K562 (cell line): ENCODE measurements around the gene ITPR3. TPM values are rescaled to one million over a fixed set of nuclear protein-coding genes. Genes with fewer than 3 reads are reported as not detected.

ENCODE experiments used
- ATAC-seq: fragments of 200-7000 bp; cut with Tn5 transposase; 3 replicates; pipeline ENCODE4 v1.9.1; 2020; ENCODE audit warnings: moderate library complexity
- BruUV-seq: library from RNA; stranded (reverse); fragments of 400-500 nt; replicated peaks from 2 replicates; lab custom pipeline; 2021; lab: Mats Ljungman, UMichigan
- CTCF ChIA-PET: fragments of 300-600 bp; formaldehyde crosslinking; extraction: SDS; loops from one replicate; lab custom pipeline; 2021; ENCODE audit warnings: low intra/inter-chr PET ratio; lab: Yijun Ruan, JAX
- POLR2A ChIA-PET: fragments of 300-600, 350-650 bp; sonication (Branson Sonifier 250); formaldehyde crosslinking; extraction: SDS; loops from one replicate; lab custom pipeline; 2021; ENCODE audit warnings: antibody characterized with exemption, inconsistent platforms; lab: Yijun Ruan, JAX
- DNase-seq, 4 experiments: peaks; one replicate each; pipeline versions ENCODE4 v3.0.0 to v3.0.0-alpha.2; 2011 to 2018; ENCODE audit warnings: low spot score in 3 of 4, mixed read lengths in 3 of 4; ENCODE audit errors: extremely low read depth in 1 of 4
- FAIRE-seq: peaks from 2 replicates; lab custom pipeline; 2011; peaks lifted over from hg19 to GRCh38; lab: Jason Lieb, UNC
- H2AFZ ChIP-seq: 2 replicates; pipeline ENCODE4 v1.6.0; 2011; ENCODE audit warnings: low read depth, low read length, control low read depth, inconsistent platforms
- H3K27ac ChIP-seq: fragments of 200-600 bp; 3 replicates; pipeline ENCODE4 v1.8.0; 2011; ENCODE audit warnings: low read depth, mild to moderate bottlenecking, control low read depth, inconsistent platforms, low read length, moderate library complexity, mixed read lengths; ENCODE audit errors: extremely low read depth
- H3K27me3 ChIP-seq, 2 experiments: fragments of 300-600 bp in 1 of 2; 2 replicates in 1 of 2; 3 replicates in 1 of 2; pipeline versions ENCODE4 v1.6.0 to v1.8.0; 2011; ENCODE audit warnings: inconsistent platforms in 2 of 2, low read length in 2 of 2, mild to moderate bottlenecking in 1 of 2, mixed read lengths in 1 of 2, moderate library complexity in 1 of 2; ENCODE audit not compliant: control insufficient read depth in 2 of 2, insufficient read depth in 2 of 2
- H3K36me3 ChIP-seq: fragments of 300-600 bp; 3 replicates; pipeline ENCODE4 v1.8.0; 2011; ENCODE audit warnings: mild to moderate bottlenecking, low read length, inconsistent platforms; ENCODE audit not compliant: control insufficient read depth, insufficient read depth
- H3K4me1 ChIP-seq, 2 experiments: fragments of 200-600 bp in 1 of 2; replicated peaks in 1 of 2; 2 replicates in 1 of 2; 3 replicates in 1 of 2; pipeline versions ENCODE4 v1.5.1 to v1.8.0; 2011; ENCODE audit warnings: inconsistent platforms in 2 of 2, low read length in 2 of 2, mild to moderate bottlenecking in 1 of 2, mixed read lengths in 1 of 2, moderate library complexity in 1 of 2; ENCODE audit not compliant: control insufficient read depth in 2 of 2, insufficient read depth in 2 of 2
- H3K4me2 ChIP-seq: 2 replicates; pipeline ENCODE4 v1.6.1; 2011; ENCODE audit warnings: low read length, control low read depth, inconsistent platforms, mixed read lengths; ENCODE audit not compliant: insufficient read depth
- H3K4me3 ChIP-seq: fragments of 200-600 bp; sonication (generic), shearing (Covaris generic); 2 replicates; pipeline ENCODE4 v1.5.1; 2016; ENCODE audit warnings: control low read depth, inconsistent platforms
- H3K79me2 ChIP-seq: fragments of 200-600 bp; 3 replicates; pipeline ENCODE4 v1.8.0; 2011; ENCODE audit warnings: low read length, inconsistent platforms; ENCODE audit not compliant: control insufficient read depth, insufficient read depth
- H3K9ac ChIP-seq, 2 experiments: 2 replicates each; pipeline versions ENCODE4 v1.6.0 to v1.6.1; 2011; ENCODE audit warnings: low read depth in 2 of 2, low read length in 2 of 2, control low read depth in 1 of 2, inconsistent platforms in 1 of 2, mild to moderate bottlenecking in 1 of 2, mixed read lengths in 1 of 2; ENCODE audit not compliant: insufficient read depth in 1 of 2
- H3K9me1 ChIP-seq: one replicate; pipeline ENCODE4 v1.6.0; 2011; ENCODE audit warnings: inconsistent platforms, mild to moderate bottlenecking, low read length, moderate library complexity; ENCODE audit not compliant: control insufficient read depth, insufficient read depth
- H3K9me3 ChIP-seq: replicated peaks from 2 replicates; pipeline ENCODE4 v1.5.1; 2011; ENCODE audit warnings: low read depth, low read length, inconsistent platforms; ENCODE audit not compliant: control insufficient read depth, insufficient read depth
- H4K20me1 ChIP-seq: replicated peaks from 2 replicates; pipeline ENCODE4 v1.6.1; 2011; ENCODE audit warnings: low read length, inconsistent platforms, mixed read lengths; ENCODE audit not compliant: control insufficient read depth, insufficient read depth
- FIP1L1 ChIP-seq: fragments of 200-400 bp; formaldehyde crosslinking; IDR thresholded peaks from 2 replicates; pipeline ENCODE4 v1.6.1; 2018; ENCODE audit warnings: mild to moderate bottlenecking, low read depth, low read length; ENCODE audit not compliant: poor library complexity, severe bottlenecking
- HLTF ChIP-seq: fragments of 450-650 bp; IDR thresholded peaks from 2 replicates; pipeline ENCODE4 v1.6.1; 2016
- HMBOX1 ChIP-seq: sonication (generic); IDR thresholded peaks from 2 replicates; pipeline ENCODE4 v1.6.1; 2016
- SREBF1 ChIP-seq: fragments of 150-350 bp; IDR thresholded peaks from 2 replicates; pipeline ENCODE4 v1.6.1; 2014; ENCODE audit warnings: antibody characterized with exemption, low read depth, low read length, borderline replicate concordance
- TAL1 ChIP-seq: fragments of 450-650 bp; IDR thresholded peaks from 2 replicates; pipeline ENCODE4 v1.6.1; 2016; ENCODE audit warnings: mild to moderate bottlenecking
- ZNF277 ChIP-seq: fragments of 250-450 bp; sonication (Bioruptor Pico); IDR thresholded peaks from 2 replicates; pipeline ENCODE4 v1.8.0; 2022; ENCODE audit warnings: inconsistent platforms, mild to moderate bottlenecking, moderate library complexity, borderline replicate concordance
- ZNF695 ChIP-seq: fragments of 450-650 bp; formaldehyde crosslinking; IDR thresholded peaks from 2 replicates; pipeline ENCODE4 v1.4.0; 2020; ENCODE audit warnings: mild to moderate bottlenecking, moderate library complexity
- ZNF830 ChIP-seq: fragments of 250-450 bp; sonication (Bioruptor Pico); IDR thresholded peaks from 2 replicates; pipeline ENCODE4 v1.5.0; 2021; ENCODE audit warnings: mild to moderate bottlenecking
- WGBS: fragments of 100-300 bp; shearing (Covaris generic); methylation state at CpG from one replicate; pipeline ENCODE4 v1.1.6; 2016; ENCODE audit warnings: low coverage, mixed read lengths; ENCODE audit not compliant: insufficient coverage; ENCODE audit errors: missing lambda C conversion rate; 5-methylcytosine and 5-hydroxymethylcytosine counted together
- in situ Hi-C: fragments of 300-500 bp; cut with MboI; formaldehyde crosslinking; loops from 4 replicates; pipeline ENCODE4 v1.15.0; 2018; ENCODE audit warnings: inconsistent platforms, mixed read lengths
- intact Hi-C: fragments of 100-400 bp; cut with micrococcal nuclease; formaldehyde crosslinking; loops from 2 replicates; pipeline ENCODE4 v1.14.2; 2022
- polyA plus RNA-seq, 8 experiments: library from polyadenylated mRNA; depleted of rRNA in 4 of 8; stranded (reverse) in 5 of 8; unstranded in 3 of 8; fragments of >200 nt; fragmentation: Nextera tagmentation in 2 of 8; fragmentation: Illumina TruSeq in 1 of 8; extraction: Ambion mirVana in 2 of 8; extraction: Trizol in 1 of 8; gene quantifications; 2 replicates each; pipeline versions ENCODE4 v1.2.1 to v1.2.3, GENCODE V29; 2011 to 2014; ENCODE audit warnings: inconsistent platforms in 1 of 8, missing spikeins in 1 of 8
- total RNA-seq, 7 experiments: library from RNA; depleted of rRNA in 6 of 7; stranded (reverse); fragments of >200 nt in 6 of 7; fragmentation: Illumina TruSeq in 2 of 7; extraction: Trizol in 2 of 7; gene quantifications; 2 replicates each; pipeline versions ENCODE4 v1.2.1 to v1.2.3, GENCODE V29; 2011 to 2021; ENCODE audit warnings: low replicate concordance in 1 of 7

Gene ITPR3
- total and polyA plus RNA-seq, 9 of the 15 experiments (the other 6 are each of a cell fraction or from before 2014, with no cell fraction given), result 0.39 to 35.7 (median 13.2) TPM

GRCh38 chr6:33683051-33683571 is 62.0 kb downstream of the ITPR3 start:
- no peak overlapping the region for H3K27ac ChIP-seq
- ATAC-seq (no peak), FAIRE-seq (no peak), DNase-seq (no peak)
- no peaks in the 10 kb centered on the region for H4K20me1 ChIP-seq
- H3K4me3 ChIP-seq, result no peak overlapping the region
- in situ Hi-C loops, result no loop called here
- no peak overlapping the region for H2AFZ ChIP-seq
- ChIA-PET CTCF (no interaction called here), POLR2A (interaction anchor here (0.7 to 1.5 kb wide), 4 partner anchors 10 to 25 kb away, joined by 3 to 5 read pairs (median 4); no protein-coding TSS in a partner anchor)
- H3K9me3 ChIP-seq, result no peaks in the 10 kb centered on the region
- WGBS, result 88% methylated on average over 15 of the region's 15 CpGs
- H3K4me1 ChIP-seq, result peaks cover 0 to 7% of the 10 kb centered on the region in 2 experiments; a peak in 1 of 5 replicates
- intact Hi-C loops, result no loop called here
- H3K9me1 ChIP-seq, result no peaks in the 10 kb centered on the region
- BruUV-seq, result no TSS peak
- H3K36me3 ChIP-seq, result peaks cover 91% of the 10 kb centered on the region; the same call in 2 of the 3 replicates
- H3K79me2 ChIP-seq, result no peaks in the 10 kb centered on the region
- H3K4me2 ChIP-seq, result no peak overlapping the region
- TF ChIP-seq HLTF, result no peak
- no peak for TF ChIP-seq SREBF1
- TF ChIP-seq ZNF830 (CRISPR knock-in tag), result no peak
- TF ChIP-seq HMBOX1, result no peak
- no peak for TF ChIP-seq ZNF277 (CRISPR knock-in tag)
- no peak for TF ChIP-seq TAL1
- no peak for TF ChIP-seq ZNF695 (CRISPR knock-in tag)
- no peak for TF ChIP-seq FIP1L1
- no peak overlapping the region; a peak in 1 of 4 replicates for H3K9ac ChIP-seq
- no peaks in the 10 kb centered on the region for H3K27me3 ChIP-seq
